GM19395 (cell line): ENCODE measurements around the gene EPS8L3.
"Not testable (repeated sequence)": the region's sequence is repeated elsewhere in the genome, so short reads cannot be mapped to it uniquely, and the experiment has no call there.

Experiments
- ATAC-seq: cut with Tn5 transposase; IDR thresholded peaks from one replicate; pipeline ENCODE4 v1.9.1; 2021; ENCODE audit warnings: mild to moderate bottlenecking, moderate library complexity; ENCODE audit not compliant: unreplicated experiment

EPS8L3 gene

DNA sequence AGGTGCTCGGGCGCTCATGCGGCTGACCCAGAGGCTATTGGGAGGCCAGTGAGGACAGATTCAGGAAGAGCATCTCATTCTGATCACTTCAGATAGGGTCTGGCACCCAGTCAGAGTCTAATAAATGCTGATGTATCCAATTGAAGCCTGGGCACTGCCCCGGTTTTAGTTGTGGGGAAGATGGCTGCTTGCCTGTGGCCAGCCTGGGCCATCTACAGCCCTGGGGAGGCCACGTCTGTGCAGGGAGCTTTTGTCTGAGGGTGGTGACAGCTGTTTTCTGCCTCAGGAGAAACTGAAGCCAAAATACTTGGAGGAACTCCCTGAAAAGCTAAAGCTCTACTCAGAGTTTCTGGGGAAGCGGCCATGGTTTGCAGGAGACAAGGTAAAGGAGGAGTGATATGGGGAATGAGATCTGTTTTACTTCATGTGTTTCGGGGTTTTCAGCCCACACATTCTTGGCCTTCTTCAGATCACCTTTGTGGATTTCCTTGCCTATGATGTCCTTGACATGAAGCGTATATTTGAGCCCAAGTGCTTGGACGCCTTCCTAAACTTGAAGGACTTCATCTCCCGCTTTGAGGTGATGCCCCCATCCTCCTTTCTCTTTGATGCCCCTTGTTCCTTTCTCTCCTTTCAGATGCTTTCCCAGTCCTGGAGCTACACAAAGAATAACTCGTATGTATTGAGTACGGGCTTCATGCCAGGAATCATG, 48.9 kb downstream of the EPS8L3 start:
- no peak for ATAC-seq

DNA sequence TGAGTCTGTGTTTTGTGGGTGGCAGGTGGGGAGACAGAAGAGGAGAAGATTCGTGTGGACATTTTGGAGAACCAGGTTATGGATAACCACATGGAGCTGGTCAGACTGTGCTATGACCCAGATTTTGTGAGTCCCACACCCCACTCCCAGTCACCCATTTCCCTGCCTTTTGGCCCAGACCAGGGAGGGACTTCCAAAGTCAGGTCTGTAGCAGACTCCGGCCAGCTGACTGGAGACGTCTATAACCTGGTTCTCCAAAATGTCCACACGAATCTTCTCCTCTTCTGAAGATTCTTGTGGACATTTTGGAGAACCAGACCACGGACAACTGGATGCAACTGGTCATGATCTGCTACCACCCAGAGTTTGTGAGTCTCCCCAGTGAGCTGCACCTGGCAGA, 50.1 kb downstream of the EPS8L3 start:
- ATAC-seq, result no peak

DNA sequence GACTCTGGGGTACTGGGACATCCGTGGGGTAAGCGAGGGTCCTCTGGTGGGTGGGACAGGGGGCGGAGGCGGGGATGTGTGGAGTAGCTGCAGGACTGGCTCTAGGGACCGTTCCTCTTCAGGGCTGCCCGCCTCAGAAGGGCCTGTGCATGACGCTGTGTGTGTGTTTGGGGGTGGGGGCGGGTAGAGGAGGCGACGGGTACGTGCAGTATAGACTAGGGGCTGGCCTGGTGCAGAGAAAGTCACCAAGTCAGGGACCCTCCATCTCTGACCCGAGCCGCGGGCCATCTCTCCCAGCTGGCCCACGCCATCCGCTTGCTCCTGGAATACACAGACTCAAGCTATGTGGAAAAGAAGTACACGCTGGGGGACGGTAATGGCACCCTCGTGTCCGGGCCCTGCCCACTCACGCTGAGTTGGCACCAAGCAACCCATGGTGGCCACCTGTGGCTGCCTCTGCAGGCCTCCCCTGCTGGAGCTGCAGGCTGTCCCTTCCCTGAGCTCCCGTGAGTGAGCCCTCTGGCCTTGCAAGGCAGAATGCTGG, 51.3 kb downstream of the EPS8L3 start:
- ATAC-seq, result no peak

DNA sequence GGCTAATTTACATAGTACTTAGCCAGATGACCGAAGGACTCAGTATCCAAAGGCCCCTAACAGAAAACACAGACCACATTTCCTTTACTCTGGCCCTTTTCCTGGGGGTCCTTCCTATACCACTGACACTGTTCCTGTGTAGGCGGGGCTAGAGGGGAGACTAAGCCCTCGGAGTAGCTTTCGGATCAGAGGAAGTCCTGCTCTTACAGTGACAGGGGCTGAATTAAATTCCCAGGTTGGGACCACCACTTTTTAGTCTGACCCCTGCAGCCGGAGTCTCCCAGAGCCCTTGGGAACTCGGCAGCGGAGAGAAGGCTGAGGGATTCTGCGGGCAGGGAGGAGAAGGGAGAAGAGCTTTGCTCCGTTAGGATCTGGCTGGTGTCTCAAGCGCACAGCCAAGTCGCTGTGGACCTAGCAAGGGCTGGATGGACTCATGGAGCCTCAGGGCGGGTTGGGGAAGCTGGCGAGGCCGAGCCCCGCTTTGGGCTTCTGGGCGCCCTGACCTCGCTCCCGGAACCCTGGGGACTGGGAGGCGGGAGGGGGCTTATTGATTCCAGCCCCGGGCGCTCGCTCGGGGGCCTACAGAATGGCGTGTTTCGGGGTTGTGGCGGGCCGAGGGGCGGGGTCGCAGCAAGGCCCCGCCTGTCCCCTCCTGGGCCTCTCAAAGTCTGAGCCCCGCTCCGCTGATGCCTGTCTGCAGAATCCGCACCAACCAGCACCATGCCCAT, 52.0 kb downstream of the EPS8L3 start, which contains the start of gene GSTM5:
Gene GSTM5, plus strand, starts transcription at position 659 of the 728 bp plus-strand sequence. Its CDS starts 62 bp downstream, at position 721.
- not testable (repeated sequence) for ATAC-seq

DNA sequence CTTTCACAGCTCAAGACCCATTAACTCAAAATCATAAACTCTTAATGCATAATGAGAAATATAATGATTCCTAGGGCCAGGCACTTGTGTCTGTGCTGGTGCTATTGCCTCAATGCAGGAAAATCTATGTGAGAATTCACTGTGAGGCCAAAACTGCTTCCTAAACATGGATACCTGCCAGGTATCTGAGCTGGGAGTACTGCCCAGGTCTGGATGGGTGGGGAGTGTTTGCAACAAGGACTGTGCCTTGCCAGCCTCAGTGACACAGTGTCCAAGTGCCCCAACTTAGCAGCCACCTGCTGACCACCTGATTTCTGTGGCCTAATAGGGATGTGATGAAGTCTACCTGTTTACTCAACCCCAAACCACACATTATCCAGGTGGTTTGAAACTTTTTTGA, 53.9 kb downstream of the EPS8L3 start:
- not testable (repeated sequence) for ATAC-seq

DNA sequence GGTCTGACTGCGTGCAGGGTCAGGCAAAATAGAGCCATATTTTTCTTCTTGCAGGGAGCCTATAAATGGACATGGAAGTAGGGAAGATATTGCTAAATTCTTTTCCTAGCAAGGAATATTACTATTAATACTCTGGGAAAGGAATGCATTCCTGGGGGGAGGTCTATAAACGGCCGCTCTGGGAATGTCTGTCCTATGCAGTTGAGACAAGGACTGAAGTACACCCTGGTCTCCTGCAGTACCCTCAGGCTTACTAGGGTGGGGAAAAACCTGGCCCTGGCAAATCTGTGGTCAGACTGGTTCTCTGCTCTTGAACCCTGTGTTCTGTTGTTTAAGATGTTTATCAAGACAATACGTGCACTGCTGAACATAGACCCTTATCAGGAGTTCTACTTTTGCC, 54.8 kb downstream of the EPS8L3 start:
- not testable (repeated sequence) for ATAC-seq

DNA sequence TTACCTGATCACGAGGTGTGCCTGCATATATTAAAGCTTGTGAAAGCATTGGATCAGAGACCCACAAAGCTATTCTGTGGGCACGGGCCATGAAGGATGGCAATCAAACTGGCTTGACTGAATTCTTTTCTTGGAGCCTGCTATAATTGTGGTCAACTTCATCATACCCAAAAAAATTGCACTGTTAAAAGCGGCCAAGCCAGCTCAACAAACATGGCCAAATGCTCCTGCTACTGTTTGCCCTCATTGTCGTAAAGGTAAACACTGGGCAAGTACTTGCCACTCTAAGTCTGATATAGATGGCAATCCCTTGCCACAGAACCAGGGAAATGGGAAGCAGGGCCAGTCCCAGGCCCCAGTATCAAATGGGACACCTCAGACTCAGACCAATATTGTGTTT, 58.3 kb downstream of the EPS8L3 start:
- no peak for ATAC-seq

DNA sequence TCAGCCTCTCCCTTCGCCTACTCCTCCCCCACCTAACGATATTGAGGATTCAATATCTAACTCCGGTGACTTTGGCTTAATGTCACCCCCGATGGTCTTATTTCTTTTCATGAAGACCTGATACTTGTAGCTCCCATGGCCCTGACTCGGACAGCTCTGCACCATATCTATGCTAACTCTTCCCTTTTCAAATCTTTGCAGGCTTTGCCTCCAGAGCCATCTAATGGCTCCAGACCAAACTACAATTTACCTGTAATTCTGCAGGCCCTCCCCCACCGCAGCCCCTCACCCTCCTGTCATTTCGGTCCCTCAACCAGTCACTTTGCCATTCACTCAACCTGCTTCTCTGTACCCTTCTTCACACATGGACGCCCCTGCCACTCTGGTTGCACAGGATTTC, 59.5 kb downstream of the EPS8L3 start:
- ATAC-seq, result no peak

DNA sequence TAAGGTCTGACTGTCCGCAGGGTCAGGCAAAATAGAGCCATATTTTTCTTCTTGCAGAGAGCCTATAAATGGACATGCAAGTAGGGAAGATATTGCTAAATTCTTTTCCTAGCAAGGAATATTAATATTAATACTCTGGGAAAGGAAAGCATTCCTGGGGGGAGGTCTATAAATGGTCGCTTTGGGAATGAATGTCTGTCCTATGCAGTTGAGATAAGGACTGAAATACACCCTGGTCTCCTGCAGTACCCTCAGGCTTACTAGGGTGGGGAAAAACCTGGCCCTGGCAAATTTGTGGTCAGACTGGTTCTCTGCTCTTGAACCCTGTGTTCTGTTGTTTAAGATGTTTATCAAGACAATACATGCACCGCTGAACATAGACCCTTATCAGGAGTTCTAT, 60.8 kb downstream of the EPS8L3 start:
- ATAC-seq, result not testable (repeated sequence)
